Embryonic facial prominence (tissue), 1 donor: Measurements from ENCODE around the gene GUK1.
"Not testable (repeated sequence)": the region's sequence is repeated elsewhere in the genome, so short reads cannot be mapped to it uniquely, and the experiment has no call there.

ENCODE experiments used
- DNase-seq: peaks from one replicate; pipeline ENCODE4 v3.0.0-alpha.2; 2016; ENCODE audit errors: extremely low spot score

Gene GUK1

DNA sequence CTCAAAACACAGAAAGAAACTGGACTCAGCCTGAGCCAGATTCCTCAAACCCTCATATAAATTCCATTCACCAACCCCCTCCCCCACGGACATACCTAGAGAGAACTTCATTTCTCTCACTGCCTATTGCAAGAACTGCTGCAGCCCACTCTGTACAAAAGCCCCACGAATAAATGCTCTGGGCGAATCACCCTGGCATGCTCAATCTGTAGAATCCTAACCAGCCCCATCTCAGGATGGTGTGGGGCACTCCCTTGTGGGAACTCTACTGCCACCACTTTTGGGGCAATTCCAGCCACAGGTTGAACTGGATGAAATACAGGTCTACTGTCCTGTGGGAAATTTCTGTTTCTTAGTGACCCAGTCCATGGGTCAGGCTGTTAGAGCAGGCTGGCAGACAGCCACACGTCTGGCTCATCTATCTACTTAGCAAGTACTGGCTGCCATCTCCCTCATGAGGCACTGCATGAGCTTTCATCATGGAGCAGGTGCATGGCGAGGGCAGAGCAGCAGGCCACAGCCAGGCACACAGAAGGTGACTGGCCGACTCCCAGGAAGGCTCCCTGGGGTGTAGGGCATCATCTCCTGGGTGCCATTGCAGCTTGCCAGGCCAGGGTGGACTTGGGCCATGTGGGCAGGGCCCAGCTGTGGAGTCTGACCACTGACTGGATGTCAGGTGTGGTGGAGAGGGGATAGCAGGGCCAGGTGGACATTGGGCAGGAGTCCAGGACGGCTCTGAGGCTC lies 35.4 kb upstream of the GUK1 start:
- DNase-seq, result no peak

GRCh38 chr1:228105270-228105995 lies 34.6 kb upstream of the GUK1 start:
- no peak for DNase-seq

DNA sequence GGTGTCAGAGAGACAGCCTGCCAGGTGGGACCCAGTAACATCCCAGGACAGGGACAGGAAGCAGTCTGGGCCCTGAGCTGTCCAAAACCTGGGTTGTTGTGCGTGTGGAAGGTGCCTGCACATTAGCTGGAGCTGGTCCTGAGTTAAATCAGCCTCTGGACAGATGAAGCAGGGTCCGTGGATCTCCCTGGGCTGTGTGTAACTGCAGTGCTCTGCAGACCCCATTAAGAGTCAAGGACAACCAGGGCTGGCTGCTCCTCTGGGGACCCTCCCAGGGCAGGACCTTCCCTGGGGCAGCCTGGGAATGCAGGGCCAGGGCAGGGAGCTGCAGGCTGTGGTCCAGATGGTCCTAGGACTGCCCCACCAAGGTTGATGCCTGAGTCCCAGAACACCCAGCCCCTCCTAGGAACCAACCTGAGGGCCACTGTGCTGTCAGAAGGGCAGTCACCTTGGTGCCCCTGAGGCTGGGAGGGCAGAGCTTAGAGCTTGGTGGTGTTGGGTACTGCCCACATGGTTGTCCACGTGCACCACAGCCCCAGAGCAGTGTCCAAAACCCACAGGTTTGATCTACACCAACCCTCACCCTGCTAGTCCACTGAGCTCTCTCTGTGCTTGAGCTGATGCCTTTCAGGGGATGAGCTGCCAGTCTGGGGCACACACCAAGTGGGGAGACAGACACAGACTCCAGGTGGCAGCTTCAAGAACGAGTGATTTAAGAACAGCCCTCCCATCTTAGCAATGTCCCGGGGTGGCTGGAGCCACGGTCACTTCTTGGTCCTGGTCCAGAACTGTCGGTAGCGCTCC lies 33.9 kb upstream of the GUK1 start:
- no peak for DNase-seq

GRCh38 chr1:228106800-228107054 lies 33.4 kb upstream of the GUK1 start:
- no peak for DNase-seq

DNA sequence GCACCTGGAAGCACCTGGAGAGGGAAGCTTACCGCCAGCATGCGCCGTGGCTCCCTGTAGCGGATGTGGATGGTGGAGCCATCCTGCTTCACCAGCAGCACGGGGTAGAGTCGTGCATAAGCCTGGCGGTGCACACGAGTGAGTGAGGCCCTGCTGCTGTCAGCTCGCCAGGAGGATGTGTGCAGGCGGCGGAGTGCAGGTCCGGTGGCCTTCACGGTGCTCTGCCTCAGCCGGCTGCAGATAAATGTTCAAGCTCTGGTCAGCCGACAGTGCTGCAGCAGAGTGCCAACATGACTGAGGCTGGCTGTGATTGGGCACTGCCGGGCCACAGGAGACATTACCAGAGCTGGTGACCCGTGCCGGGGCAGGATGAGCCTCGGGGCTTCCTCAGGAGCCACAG lies 32.4 kb upstream of the GUK1 start:
- DNase-seq, result no peak

DNA sequence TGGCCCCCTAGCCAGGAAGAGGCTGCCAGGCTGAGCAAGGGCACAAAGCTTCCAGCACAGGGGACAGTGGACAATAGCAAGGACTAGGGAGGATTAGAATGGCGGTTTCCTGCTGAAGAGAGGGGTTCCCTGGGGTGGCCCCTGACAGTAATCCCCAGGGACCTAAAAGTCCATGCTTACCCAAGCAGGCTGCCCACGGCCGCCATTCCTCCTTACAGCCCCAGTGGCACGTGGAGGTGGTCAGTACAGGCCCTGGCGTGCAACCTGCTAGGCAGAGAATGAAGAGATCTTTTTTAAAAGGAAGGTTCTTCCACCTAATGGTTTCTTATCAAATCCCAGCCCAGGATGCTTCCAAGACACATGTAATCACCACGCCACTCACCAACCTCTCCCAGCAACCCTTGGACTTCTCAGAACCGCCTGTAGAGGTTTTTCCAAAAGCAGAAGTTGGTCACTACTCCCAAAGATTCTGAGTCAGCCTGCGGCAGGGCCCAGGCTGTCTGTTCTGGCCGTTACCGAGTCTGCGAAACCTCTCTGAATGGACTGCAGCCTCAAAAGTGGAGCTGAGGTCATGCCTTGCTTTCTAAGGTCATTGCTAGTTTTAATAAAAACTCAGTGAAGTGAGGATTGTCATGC lies 31.9 kb upstream of the GUK1 start:
- no peak for DNase-seq

- DNase-seq, result no peak
Measured at GRCh38 chr1:228108742-228109072, 31.4 kb upstream of the GUK1 start.

DNA sequence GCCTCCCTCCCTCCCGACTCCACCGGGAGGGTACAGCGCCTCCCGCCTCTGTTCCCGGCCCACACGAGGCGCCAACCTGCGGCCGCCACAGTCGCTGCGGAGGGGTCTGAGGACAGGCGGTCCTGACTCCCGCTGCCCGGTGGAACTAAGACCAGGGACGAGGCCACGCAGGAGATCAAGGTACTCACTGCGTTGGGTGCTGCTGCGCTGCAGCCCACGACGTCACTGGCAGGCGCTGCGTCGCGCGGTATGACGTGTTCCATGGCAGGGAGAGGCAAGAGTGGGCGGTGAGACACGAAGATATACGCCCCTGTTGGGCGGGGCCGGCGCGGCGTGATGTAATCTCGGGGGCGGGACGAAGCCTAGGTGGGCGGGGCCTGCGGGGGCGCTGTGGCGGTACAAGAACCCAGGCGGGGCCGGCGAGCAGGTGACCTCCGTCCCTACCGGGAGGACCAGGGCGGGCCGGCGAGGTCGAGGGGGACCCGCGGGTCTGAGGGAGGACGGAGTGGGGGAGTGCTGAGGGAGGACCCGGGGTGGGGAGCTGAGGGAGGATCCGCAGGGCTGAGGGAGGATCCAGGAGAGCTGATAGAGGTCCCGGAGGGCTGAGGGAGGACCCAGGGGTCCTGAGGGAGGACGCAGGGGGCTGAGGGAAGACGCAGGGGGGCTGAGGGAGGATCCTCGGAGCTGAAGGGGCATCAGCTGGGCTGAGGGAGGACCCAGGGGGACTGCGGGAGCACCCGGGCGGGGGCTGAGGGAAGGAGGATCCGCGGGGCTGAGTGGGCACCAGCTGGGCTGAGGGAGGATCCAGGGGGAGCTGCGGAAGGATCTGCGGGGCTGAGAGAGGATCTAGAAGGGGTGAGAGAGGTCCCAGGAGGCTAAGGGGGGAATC lies 30.8 kb upstream of the GUK1 start, which contains the start of gene MRPL55:
TSS of gene MRPL55 (minus strand) at position 227 of the 889 bp plus-strand sequence. CDS start 1,039 bp downstream, outside the sequence.
- DNase-seq, result peak; percentile 94

- no peak for DNase-seq
Measured at GRCh38 chr1:228109962-228110488, 30.1 kb upstream of the GUK1 start.

DNA sequence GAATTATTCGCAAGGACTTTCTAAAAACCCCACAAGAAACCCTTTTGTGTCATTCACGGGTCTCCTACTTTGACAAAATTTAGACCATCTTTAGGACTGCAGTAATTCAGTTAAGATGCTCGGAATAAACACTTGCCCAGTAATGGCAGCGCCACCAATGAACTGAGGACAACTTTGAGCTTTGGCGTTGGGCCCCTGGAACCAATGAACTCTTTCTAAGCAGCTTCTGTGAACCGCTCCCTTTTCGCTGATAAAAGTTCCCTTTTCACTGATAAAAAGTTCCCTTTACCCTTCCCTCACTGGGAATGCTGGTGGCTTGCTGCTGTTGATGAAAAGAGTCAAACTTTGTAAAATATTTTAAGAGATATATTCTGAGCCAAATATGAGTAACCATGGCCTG lies 29.5 kb upstream of the GUK1 start:
- DNase-seq, result no peak

DNA sequence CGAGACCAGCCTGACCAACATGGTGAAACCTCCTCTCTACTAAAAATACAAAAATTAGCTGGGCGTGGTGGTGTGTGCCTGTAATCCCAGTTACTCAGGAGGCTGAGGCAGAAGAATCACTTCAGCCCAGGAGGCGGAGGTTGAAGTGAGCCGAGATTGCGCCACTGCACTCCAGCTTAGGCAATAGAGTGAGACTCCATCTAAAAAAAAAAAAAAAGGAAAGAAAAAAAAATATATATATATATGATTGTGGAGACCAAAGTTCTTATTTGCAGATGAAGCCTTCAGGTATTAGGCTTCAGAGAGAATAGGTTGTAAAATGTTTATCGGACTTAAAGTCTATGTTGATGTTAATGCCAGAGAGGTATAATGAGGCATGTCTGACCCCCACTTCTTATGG lies 28.8 kb upstream of the GUK1 start:
- not testable (repeated sequence) for DNase-seq

DNA sequence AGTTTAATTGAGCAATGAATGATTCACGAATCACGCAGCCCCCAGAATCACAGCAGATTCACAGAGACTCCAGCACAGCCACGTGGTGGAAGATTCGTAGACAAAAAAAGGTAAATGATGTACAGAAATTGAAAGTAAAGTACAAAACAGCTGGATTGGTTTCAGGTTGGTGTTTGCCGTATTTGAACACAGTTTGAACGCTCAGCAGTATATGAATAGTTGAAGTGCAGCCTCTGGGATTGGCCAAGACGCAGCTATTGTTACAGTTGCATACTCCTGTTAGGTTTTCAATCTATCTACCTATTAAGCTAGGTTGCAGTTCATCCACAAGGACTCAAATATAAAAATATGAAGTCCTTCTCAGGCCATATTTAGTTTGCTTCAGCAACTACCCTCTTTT lies 27.9 kb upstream of the GUK1 start:
- no peak for DNase-seq

DNA sequence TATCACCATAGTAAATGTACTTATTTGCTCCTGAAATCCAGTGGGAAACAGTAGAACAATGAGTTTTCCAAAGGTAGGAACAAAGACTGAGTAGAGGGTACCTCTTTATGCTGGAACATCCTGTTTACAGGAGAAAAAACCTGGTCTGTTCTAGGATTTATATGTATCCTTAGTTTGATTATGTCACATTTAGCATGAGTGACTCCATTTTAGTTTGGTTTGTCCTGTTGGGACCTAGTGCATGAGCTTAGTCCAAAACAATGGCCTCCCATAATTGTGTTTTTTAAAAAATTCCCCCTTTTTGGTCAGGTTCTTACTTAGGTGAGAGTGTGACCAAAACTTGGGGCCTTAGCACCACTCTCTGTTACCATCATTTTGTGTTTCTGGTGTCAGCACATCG lies 27.5 kb upstream of the GUK1 start:
- DNase-seq, result no peak

GRCh38 chr1:228114827-228115226 lies 25.3 kb upstream of the GUK1 start:
- no peak for DNase-seq

DNA sequence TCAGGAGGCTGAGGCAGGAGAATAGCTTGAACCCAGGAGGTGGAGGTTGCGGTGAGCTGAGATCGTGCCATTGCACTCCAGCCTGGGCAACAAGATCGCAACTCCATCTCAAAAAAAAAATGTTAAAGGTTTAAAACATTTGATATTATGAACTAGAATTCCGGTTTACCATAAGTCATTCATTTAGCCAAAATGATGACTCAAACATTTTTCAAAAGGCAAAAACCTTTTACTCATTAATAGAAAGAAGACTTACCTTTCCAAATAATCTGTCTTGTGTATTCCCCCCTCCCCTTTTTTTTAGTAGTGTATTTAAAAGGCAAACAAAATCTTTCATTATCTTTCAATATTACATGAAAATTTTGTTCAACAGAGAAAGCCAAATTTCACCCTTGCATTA lies 22.7 kb upstream of the GUK1 start:
- no peak for DNase-seq

DNA sequence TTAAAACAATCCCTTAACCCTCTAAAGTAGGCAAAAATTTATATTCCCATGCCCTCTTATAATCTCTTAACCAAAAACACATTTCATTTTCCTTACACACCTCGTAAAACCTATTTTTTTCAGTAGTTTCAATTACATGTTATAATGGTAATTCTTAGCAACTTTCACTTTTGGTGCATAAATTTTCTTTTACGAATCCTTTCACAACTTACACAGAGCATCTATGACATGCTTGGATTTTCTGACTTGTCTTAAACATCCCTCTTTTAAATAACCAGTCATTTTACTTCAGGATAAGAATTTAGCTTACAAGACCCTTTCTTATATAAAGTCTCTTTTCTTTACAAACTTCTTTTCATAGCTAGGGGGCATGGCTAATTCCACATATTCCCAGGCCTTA lies 22.0 kb upstream of the GUK1 start:
- no peak for DNase-seq

GRCh38 chr1:228120351-228120750 lies 19.7 kb upstream of the GUK1 start:
- DNase-seq, result no peak

GRCh38 chr1:228120857-228121489 lies 19.1 kb upstream of the GUK1 start:
- no peak for DNase-seq

DNA sequence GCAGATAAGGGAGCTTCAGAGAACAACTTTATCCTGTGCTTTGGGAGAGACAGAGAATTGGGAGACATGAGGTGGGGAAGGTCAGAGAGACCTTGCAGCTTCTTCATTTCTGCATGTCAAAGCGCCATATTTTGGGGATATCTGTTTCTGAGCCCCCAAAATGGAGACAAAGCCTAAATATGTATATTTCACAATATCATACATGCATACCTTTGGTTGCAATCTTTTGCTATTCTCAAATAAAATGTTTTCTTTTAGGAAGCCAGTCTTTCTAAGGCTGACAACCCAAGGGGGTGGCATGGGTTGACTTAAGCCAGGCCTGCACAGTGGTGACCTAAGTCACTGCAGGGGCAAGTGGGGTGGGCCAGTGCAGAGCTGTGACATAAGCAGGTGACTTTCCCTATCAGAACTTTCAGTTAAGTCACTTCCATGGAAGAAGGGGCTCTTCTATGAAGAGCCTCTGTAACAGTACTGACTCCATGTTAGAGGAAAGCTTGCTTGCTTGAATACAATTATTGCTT lies 17.1 kb upstream of the GUK1 start:
- no peak for DNase-seq

DNA sequence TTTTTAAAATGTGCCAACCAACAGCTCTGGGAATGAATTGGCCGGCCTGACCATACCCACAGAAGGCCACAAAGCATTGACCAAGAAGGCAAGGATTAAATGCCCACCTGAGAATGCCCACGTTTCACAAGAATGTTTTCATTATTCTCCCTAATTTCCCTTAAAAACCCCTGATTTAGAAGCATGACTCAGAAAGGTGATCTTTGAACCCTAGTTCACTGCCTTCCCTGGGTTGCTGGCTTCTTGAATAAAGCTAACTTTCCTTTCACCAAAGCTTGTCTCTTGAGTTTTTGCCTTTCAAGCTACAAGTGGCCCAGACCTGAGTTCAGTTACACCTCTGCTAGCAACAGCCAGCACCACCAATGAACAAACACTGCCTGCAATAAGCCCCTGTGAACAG lies 16.6 kb upstream of the GUK1 start:
- no peak for DNase-seq
